ENCODE results near the gene HOXC4.

DNA sequence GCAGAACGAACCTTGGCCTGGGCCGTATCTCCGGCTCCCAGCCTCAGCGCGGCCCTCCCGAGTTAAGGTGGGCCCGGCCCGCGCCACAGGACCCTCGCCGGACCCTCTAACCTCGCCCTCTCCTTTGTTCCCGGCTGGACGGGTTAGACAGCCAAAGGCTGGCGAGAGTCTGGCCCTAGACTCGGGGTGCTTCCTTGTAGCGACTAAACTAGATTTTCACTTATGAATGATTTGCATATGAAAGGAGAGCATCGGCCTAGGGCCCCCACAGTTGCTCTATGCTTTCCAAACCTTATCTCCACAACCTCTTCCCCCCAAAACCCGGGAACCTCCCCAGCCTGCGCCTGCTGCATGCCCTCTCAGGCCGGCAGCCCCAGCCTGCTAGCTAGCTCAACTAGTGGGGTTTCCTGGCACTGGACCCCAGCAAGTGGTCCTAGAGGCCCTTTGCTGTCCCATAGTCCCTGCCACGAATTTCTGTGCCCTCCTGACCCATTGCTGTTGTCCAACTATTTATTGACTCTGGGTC lies 18.8 kb upstream of the HOXC4 start:
- TF ChIP-seq EZH2 (IDR thresholded peaks at IDR 0.05; ENCODE audit: borderline replicate concordance, low read depth, low read length, poor library complexity, severe bottlenecking) = no peak
- TF ChIP-seq, protein P1, sequence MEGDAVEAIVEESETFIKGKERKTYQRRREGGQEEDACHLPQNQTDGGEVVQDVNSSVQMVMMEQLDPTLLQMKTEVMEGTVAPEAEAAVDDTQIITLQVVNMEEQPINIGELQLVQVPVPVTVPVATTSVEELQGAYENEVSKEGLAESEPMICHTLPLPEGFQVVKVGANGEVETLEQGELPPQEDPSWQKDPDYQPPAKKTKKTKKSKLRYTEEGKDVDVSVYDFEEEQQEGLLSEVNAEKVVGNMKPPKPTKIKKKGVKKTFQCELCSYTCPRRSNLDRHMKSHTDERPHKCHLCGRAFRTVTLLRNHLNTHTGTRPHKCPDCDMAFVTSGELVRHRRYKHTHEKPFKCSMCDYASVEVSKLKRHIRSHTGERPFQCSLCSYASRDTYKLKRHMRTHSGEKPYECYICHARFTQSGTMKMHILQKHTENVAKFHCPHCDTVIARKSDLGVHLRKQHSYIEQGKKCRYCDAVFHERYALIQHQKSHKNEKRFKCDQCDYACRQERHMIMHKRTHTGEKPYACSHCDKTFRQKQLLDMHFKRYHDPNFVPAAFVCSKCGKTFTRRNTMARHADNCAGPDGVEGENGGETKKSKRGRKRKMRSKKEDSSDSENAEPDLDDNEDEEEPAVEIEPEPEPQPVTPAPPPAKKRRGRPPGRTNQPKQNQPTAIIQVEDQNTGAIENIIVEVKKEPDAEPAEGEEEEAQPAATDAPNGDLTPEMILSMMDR (conservative IDR thresholded peaks at IDR 0.05; ENCODE audit: low read depth, low read length) = no peak
